Astrocyte (in vitro differentiated cells and primary cell): ENCODE data around the gene NDUFA8. TPM values are rescaled to one million over a fixed set of nuclear protein-coding genes. Genes with fewer than 3 reads are reported as not detected.

ENCODE experiments used
- DNase-seq: peaks from one replicate; pipeline ENCODE4 v3.0.0-alpha.2; 2010; ENCODE audit warnings: low read depth
- FAIRE-seq: peaks from 2 replicates; lab custom pipeline; 2011; peaks lifted over from hg19 to GRCh38; lab: Jason Lieb, UNC
- H2AFZ ChIP-seq: 2 replicates; pipeline ENCODE4 v1.6.0; 2012; ENCODE audit warnings: low read depth, low read length, inconsistent platforms
- H3K27ac ChIP-seq: 2 replicates; pipeline ENCODE4 v1.5.1; 2011; ENCODE audit warnings: low read depth, low read length, inconsistent platforms
- H3K27me3 ChIP-seq: 2 replicates; pipeline ENCODE4 v1.6.0; 2011; ENCODE audit warnings: low read length, inconsistent platforms; ENCODE audit not compliant: insufficient read depth
- H3K36me3 ChIP-seq: 2 replicates; pipeline ENCODE4 v1.5.1; 2011; ENCODE audit warnings: low read length, inconsistent platforms; ENCODE audit not compliant: insufficient read depth
- H3K4me1 ChIP-seq: 2 replicates; pipeline ENCODE4 v1.5.1; 2011; ENCODE audit warnings: low read length, inconsistent platforms; ENCODE audit not compliant: insufficient read depth
- H3K4me2 ChIP-seq: 2 replicates; pipeline ENCODE4 v1.6.0; 2012; ENCODE audit warnings: low read length, inconsistent platforms
- H3K4me3 ChIP-seq: 2 replicates; pipeline ENCODE4 v1.5.1; 2011; ENCODE audit warnings: low read depth, mild to moderate bottlenecking, low read length, inconsistent platforms; ENCODE audit not compliant: insufficient read depth
- H3K79me2 ChIP-seq: 2 replicates; pipeline ENCODE4 v1.6.0; 2012; ENCODE audit warnings: mild to moderate bottlenecking, low read length, inconsistent platforms; ENCODE audit not compliant: insufficient read depth
- H3K9ac ChIP-seq: 2 replicates; pipeline ENCODE4 v1.6.0; 2012; ENCODE audit warnings: mild to moderate bottlenecking, low read length, inconsistent platforms
- H3K9me3 ChIP-seq: 2 replicates; pipeline ENCODE4 v1.5.1; 2012; ENCODE audit warnings: low read depth, mild to moderate bottlenecking, low read length, inconsistent platforms; ENCODE audit not compliant: insufficient read depth
- H4K20me1 ChIP-seq: 2 replicates; pipeline ENCODE4 v1.6.0; 2012; ENCODE audit warnings: low read length, inconsistent platforms; ENCODE audit not compliant: insufficient read depth
- H3K27ac Mint-ChIP-seq: one replicate; pipeline ENCODE4 v1.8.0; 2021; ENCODE audit warnings: mild to moderate bottlenecking, mixed read lengths; ENCODE audit not compliant: unreplicated experiment
- H3K27me3 Mint-ChIP-seq: one replicate; pipeline ENCODE4 v1.8.0; 2021; ENCODE audit warnings: low read depth, mixed read lengths; ENCODE audit not compliant: unreplicated experiment
- H3K36me3 Mint-ChIP-seq: one replicate; pipeline ENCODE4 v1.8.0; 2021; ENCODE audit warnings: low read depth, mixed read lengths; ENCODE audit not compliant: unreplicated experiment
- H3K4me1 Mint-ChIP-seq: one replicate; pipeline ENCODE4 v1.8.0; 2021; ENCODE audit warnings: low read depth, mixed read lengths; ENCODE audit not compliant: unreplicated experiment
- H3K4me3 Mint-ChIP-seq: one replicate; pipeline ENCODE4 v1.8.0; 2021; ENCODE audit warnings: mild to moderate bottlenecking, moderate library complexity, mixed read lengths; ENCODE audit not compliant: unreplicated experiment
- H3K9me3 Mint-ChIP-seq: one replicate; pipeline ENCODE4 v1.8.0; 2021; ENCODE audit warnings: mild to moderate bottlenecking, mixed read lengths; ENCODE audit not compliant: unreplicated experiment
- CTCF ChIP-seq: IDR thresholded peaks from 2 replicates; pipeline ENCODE4 v1.5.1; 2011; ENCODE audit warnings: low read depth, mild to moderate bottlenecking, inconsistent platforms, low read length, moderate library complexity; ENCODE audit not compliant: insufficient read depth
- EZH2 ChIP-seq: IDR thresholded peaks from 2 replicates; pipeline ENCODE4 v1.6.1; 2012; ENCODE audit warnings: mild to moderate bottlenecking, low read length, inconsistent platforms; ENCODE audit not compliant: insufficient read depth
- total RNA-seq: library from RNA; stranded (reverse); gene quantifications from 2 replicates; pipeline ENCODE4 v1.2.1, GENCODE V29; 2021

The NDUFA8 gene
- total RNA-seq, 1 donor from 2014 or later = 52.3 TPM

- TF ChIP-seq CTCF = no peak
- no peak for TF ChIP-seq EZH2
- H3K4me1 ChIP-seq = no peaks in the 10 kb centered on the region
- Mint-ChIP-seq H3K36me3 (peaks cover 4% of the 10 kb centered on the region), H3K27ac (no peak overlapping the region), H3K9me3 (peaks cover 6% of the 10 kb centered on the region), H3K27me3 (peaks cover 14% of the 10 kb centered on the region), H3K4me1 (peaks cover 10% of the 10 kb centered on the region), H3K4me3 (no peak overlapping the region)
- no peaks in the 10 kb centered on the region for H3K79me2 ChIP-seq
- H3K27me3 ChIP-seq = no peaks in the 10 kb centered on the region
- no peak overlapping the region for H2AFZ ChIP-seq
- H3K4me2 ChIP-seq = no peak overlapping the region
- H3K9me3 ChIP-seq = no peaks in the 10 kb centered on the region
- FAIRE-seq (no peak), DNase-seq (no peak)
- no peak overlapping the region for H3K9ac ChIP-seq
- H3K36me3 ChIP-seq = no peaks in the 10 kb centered on the region
- no peak overlapping the region for H3K4me3 ChIP-seq
- no peaks in the 10 kb centered on the region for H4K20me1 ChIP-seq
- H3K27ac ChIP-seq = no peak overlapping the region
These were observed 52.2 kb downstream of the NDUFA8 start for GRCh38 chr9:122107291-122107805.

GRCh38 chr9:122106576-122106975 is 53.0 kb downstream of the NDUFA8 start:
- no peaks in the 10 kb centered on the region for H4K20me1 ChIP-seq
- H3K4me2 ChIP-seq = no peak overlapping the region
- H3K9ac ChIP-seq = no peak overlapping the region
- peaks cover 6% of the 10 kb centered on the region for H3K9me3 Mint-ChIP-seq
- H3K4me1 Mint-ChIP-seq = peaks cover 10% of the 10 kb centered on the region
- no peaks in the 10 kb centered on the region for H3K27me3 ChIP-seq
- no peak overlapping the region for H3K4me3 ChIP-seq
- TF ChIP-seq CTCF = no peak
- TF ChIP-seq EZH2 = no peak
- H3K4me3 Mint-ChIP-seq = no peak overlapping the region
- no peaks in the 10 kb centered on the region for H3K4me1 ChIP-seq
- FAIRE-seq = no peak
- no peak overlapping the region for H2AFZ ChIP-seq
- peaks cover 12% of the 10 kb centered on the region for H3K27me3 Mint-ChIP-seq
- no peak for DNase-seq
- no peaks in the 10 kb centered on the region for H3K79me2 ChIP-seq
- no peaks in the 10 kb centered on the region for H3K36me3 ChIP-seq
- H3K27ac ChIP-seq = no peak overlapping the region
- H3K36me3 Mint-ChIP-seq = peaks cover 4% of the 10 kb centered on the region
- no peaks in the 10 kb centered on the region for H3K9me3 ChIP-seq
- no peak overlapping the region for H3K27ac Mint-ChIP-seq

- H3K9me3 ChIP-seq = no peaks in the 10 kb centered on the region
- Mint-ChIP-seq H3K36me3 (peaks cover 4% of the 10 kb centered on the region), H3K27me3 (peaks cover 24% of the 10 kb centered on the region), H3K9me3 (peaks cover 6% of the 10 kb centered on the region), H3K27ac (no peak overlapping the region), H3K4me3 (no peak overlapping the region), H3K4me1 (peaks cover 10% of the 10 kb centered on the region)
- H3K27me3 ChIP-seq = no peaks in the 10 kb centered on the region
- DNase-seq (no peak), FAIRE-seq (no peak)
- H3K4me1 ChIP-seq = no peaks in the 10 kb centered on the region
- no peaks in the 10 kb centered on the region for H4K20me1 ChIP-seq
- no peak overlapping the region for H2AFZ ChIP-seq
- no peak overlapping the region for H3K27ac ChIP-seq
- H3K9ac ChIP-seq = no peak overlapping the region
- no peak overlapping the region for H3K4me2 ChIP-seq
- H3K4me3 ChIP-seq = no peak overlapping the region
- no peaks in the 10 kb centered on the region for H3K36me3 ChIP-seq
- TF ChIP-seq EZH2 (no peak), CTCF (no peak)
- H3K79me2 ChIP-seq = no peaks in the 10 kb centered on the region
These were observed 55.6 kb downstream of the NDUFA8 start for GRCh38 chr9:122103985-122104384.
